Mucosa of stomach (tissue), 1 donor: ENCODE measurements around the gene POC1B.
"Not testable (repeated sequence)": the region's sequence is repeated elsewhere in the genome, so short reads cannot be mapped to it uniquely, and the experiment has no call there.

Experiments
- H3K27me3 ChIP-seq: one replicate; pipeline ENCODE4 v1.7.0; 2013; ENCODE audit warnings: mild to moderate bottlenecking, low read length; ENCODE audit not compliant: control insufficient read depth, insufficient read depth
- H3K36me3 ChIP-seq: one replicate; pipeline ENCODE4 v1.7.0; 2013; ENCODE audit warnings: low read length; ENCODE audit not compliant: control insufficient read depth, insufficient read depth
- H3K4me1 ChIP-seq: one replicate; pipeline ENCODE4 v1.7.0; 2013; ENCODE audit warnings: mild to moderate bottlenecking, low read length; ENCODE audit not compliant: control insufficient read depth, insufficient read depth
- H3K4me3 ChIP-seq: one replicate; pipeline ENCODE4 v1.7.0; 2013; ENCODE audit warnings: low read length
- H3K9ac ChIP-seq: one replicate; pipeline ENCODE4 v1.7.0; 2013; ENCODE audit warnings: mild to moderate bottlenecking, low read length, moderate library complexity
- H3K9me3 ChIP-seq: one replicate; pipeline ENCODE4 v1.7.0; 2013; ENCODE audit warnings: mild to moderate bottlenecking, low read length, moderate library complexity; ENCODE audit not compliant: control insufficient read depth
- donor health status: Pancreatic carcinoma.

The POC1B gene

GRCh38 chr12:89469361-89469760 lies 56.5 kb downstream of the POC1B start:
- H3K4me1 ChIP-seq, result peaks cover 14% of the 10 kb centered on the region
- H3K9me3 ChIP-seq, result no peaks in the 10 kb centered on the region
- no peaks in the 10 kb centered on the region for H3K36me3 ChIP-seq
- H3K4me3 ChIP-seq, result no peak overlapping the region
- H3K9ac ChIP-seq, result no peak overlapping the region
- no peaks in the 10 kb centered on the region for H3K27me3 ChIP-seq

GRCh38 chr12:89468648-89469326 lies 57.1 kb downstream of the POC1B start:
- Histone ChIP-seq H3K9ac (no peak overlapping the region), H3K4me1 (peaks cover 14% of the 10 kb centered on the region), H3K9me3 (no peaks in the 10 kb centered on the region), H3K27me3 (no peaks in the 10 kb centered on the region), H3K4me3 (no peak overlapping the region), H3K36me3 (no peaks in the 10 kb centered on the region)

GRCh38 chr12:89468017-89468416 lies 57.8 kb downstream of the POC1B start:
- peaks cover 14% of the 10 kb centered on the region for H3K4me1 ChIP-seq
- H3K9ac ChIP-seq, result no peak overlapping the region
- no peaks in the 10 kb centered on the region for H3K9me3 ChIP-seq
- H3K4me3 ChIP-seq, result no peak overlapping the region
- H3K36me3 ChIP-seq, result no peaks in the 10 kb centered on the region
- H3K27me3 ChIP-seq, result no peaks in the 10 kb centered on the region

- H3K9me3 ChIP-seq, result no peaks in the 10 kb centered on the region
- H3K4me1 ChIP-seq, result peaks cover 4% of the 10 kb centered on the region
- H3K4me3 ChIP-seq, result no peak overlapping the region
- H3K36me3 ChIP-seq, result no peaks in the 10 kb centered on the region
- H3K27me3 ChIP-seq, result no peaks in the 10 kb centered on the region
- H3K9ac ChIP-seq, result no peak overlapping the region
These were observed 60.8 kb downstream of the POC1B start for GRCh38 chr12:89464974-89465592.

- Histone ChIP-seq H3K36me3 (no peaks in the 10 kb centered on the region), H3K4me3 (no peak overlapping the region), H3K9me3 (no peaks in the 10 kb centered on the region), H3K4me1 (peaks cover 4% of the 10 kb centered on the region), H3K9ac (no peak overlapping the region), H3K27me3 (no peaks in the 10 kb centered on the region)
These were observed 63.9 kb downstream of the POC1B start for GRCh38 chr12:89461649-89462612.

- H3K9ac ChIP-seq, result no peak overlapping the region
These were observed 64.7 kb downstream of the POC1B start for GRCh38 chr12:89461190-89461589.

GRCh38 chr12:89459279-89459678 lies 66.6 kb downstream of the POC1B start:
- H3K4me1 ChIP-seq, result not testable (repeated sequence)

More at GRCh38 chr12:89461190-89461589, 64.7 kb downstream of the POC1B start:
- Histone ChIP-seq H3K4me1 (peaks cover 4% of the 10 kb centered on the region), H3K4me3 (no peak overlapping the region), H3K9me3 (no peaks in the 10 kb centered on the region), H3K27me3 (no peaks in the 10 kb centered on the region), H3K36me3 (no peaks in the 10 kb centered on the region)

GRCh38 chr12:89456565-89456964 lies 69.3 kb downstream of the POC1B start:
- Histone ChIP-seq H3K36me3 (no peaks in the 10 kb centered on the region), H3K9ac (no peak overlapping the region), H3K9me3 (no peaks in the 10 kb centered on the region), H3K27me3 (no peaks in the 10 kb centered on the region), H3K4me3 (no peak overlapping the region), H3K4me1 (peaks cover 7% of the 10 kb centered on the region)

More at GRCh38 chr12:89459279-89459678, 66.6 kb downstream of the POC1B start:
- H3K9ac ChIP-seq, H3K9me3 ChIP-seq, H3K4me3 ChIP-seq, H3K36me3 ChIP-seq, H3K27me3 ChIP-seq: not testable (repeated sequence)

GRCh38 chr12:89454080-89454848 lies 71.6 kb downstream of the POC1B start:
- no peaks in the 10 kb centered on the region for H3K9me3 ChIP-seq
- H3K4me3 ChIP-seq, result no peak overlapping the region
- peaks cover 10% of the 10 kb centered on the region for H3K4me1 ChIP-seq
- H3K9ac ChIP-seq, result peak overlapping the region; percentile 51
- H3K27me3 ChIP-seq, result no peaks in the 10 kb centered on the region
- H3K36me3 ChIP-seq, result no peaks in the 10 kb centered on the region

GRCh38 chr12:89453121-89453978 lies 72.5 kb downstream of the POC1B start:
- Histone ChIP-seq H3K36me3 (no peaks in the 10 kb centered on the region), H3K9ac (peak overlapping the region; percentile 51), H3K9me3 (no peaks in the 10 kb centered on the region), H3K4me3 (no peak overlapping the region), H3K4me1 (peaks cover 10% of the 10 kb centered on the region), H3K27me3 (no peaks in the 10 kb centered on the region)

GRCh38 chr12:89451841-89452251 lies 74.0 kb downstream of the POC1B start:
- H3K9me3 ChIP-seq, result no peaks in the 10 kb centered on the region
- no peaks in the 10 kb centered on the region for H3K27me3 ChIP-seq
- peaks cover 10% of the 10 kb centered on the region for H3K4me1 ChIP-seq
- H3K9ac ChIP-seq, result no peak overlapping the region
- no peaks in the 10 kb centered on the region for H3K36me3 ChIP-seq
- no peak overlapping the region for H3K4me3 ChIP-seq
